OCI-LY3 (cell line): ENCODE measurements around the gene GOLT1B.

Experiments used
- EZH2phosphoT487 ChIP-seq: fragments of 200-600 bp; shearing (Covaris generic); IDR thresholded peaks from 2 replicates; pipeline ENCODE4 v1.6.1; 2018; ENCODE audit warnings: antibody characterized with exemption, mixed run types, low read depth
- TF ChIP-seq, protein P1 (sequence below): fragments of 200-600, 300-600 bp; sonication (generic); IDR thresholded peaks from 2 replicates; pipeline ENCODE4 v1.5.1; 2014; ENCODE audit warnings: antibody characterized with exemption, low read length, low read depth

DNA sequence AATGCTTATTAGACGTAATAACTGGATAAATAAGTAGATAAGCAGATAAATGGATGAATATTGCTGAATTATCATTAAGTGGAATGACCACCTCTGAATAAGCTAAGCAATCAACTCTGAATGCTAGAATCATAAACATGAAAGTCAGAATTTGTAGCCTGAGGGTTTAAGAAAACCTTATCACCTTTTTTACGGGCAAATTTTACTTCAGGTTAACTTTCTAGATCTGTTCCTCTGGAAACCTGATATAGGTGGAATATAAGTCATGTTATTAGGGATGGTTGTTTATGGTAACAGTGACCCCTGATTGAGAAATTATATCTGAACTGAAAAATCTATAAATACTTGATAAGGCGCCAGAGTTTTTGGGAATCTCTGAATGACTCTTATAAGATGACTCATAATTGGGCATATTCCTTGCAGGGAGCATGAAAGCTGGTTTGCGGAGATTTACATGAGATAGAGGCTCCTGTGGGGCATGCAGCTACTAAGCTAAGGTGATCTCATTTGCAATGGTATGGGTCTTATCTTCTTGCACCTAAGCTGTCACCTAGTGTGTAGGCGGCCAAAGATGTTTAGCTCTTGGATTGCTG, 36.6 kb downstream of the GOLT1B start:
- TF ChIP-seq, protein P1, sequence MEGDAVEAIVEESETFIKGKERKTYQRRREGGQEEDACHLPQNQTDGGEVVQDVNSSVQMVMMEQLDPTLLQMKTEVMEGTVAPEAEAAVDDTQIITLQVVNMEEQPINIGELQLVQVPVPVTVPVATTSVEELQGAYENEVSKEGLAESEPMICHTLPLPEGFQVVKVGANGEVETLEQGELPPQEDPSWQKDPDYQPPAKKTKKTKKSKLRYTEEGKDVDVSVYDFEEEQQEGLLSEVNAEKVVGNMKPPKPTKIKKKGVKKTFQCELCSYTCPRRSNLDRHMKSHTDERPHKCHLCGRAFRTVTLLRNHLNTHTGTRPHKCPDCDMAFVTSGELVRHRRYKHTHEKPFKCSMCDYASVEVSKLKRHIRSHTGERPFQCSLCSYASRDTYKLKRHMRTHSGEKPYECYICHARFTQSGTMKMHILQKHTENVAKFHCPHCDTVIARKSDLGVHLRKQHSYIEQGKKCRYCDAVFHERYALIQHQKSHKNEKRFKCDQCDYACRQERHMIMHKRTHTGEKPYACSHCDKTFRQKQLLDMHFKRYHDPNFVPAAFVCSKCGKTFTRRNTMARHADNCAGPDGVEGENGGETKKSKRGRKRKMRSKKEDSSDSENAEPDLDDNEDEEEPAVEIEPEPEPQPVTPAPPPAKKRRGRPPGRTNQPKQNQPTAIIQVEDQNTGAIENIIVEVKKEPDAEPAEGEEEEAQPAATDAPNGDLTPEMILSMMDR: no peak
- no peak for TF ChIP-seq EZH2phosphoT487
